ENCODE data around the gene MYO9A. TPM values are rescaled to one million over a fixed set of nuclear protein-coding genes. Genes with fewer than 3 reads are reported as not detected.

MYO9A gene
- total RNA-seq, 1 experiment from 2014 or later, result 23.0 TPM

GRCh38 chr15:71937650-71938311 lies 180.2 kb downstream of the MYO9A start:
- Histone ChIP-seq H3K4me1 (ENCODE audit: control insufficient read depth in 1 of 2, insufficient read depth in 2 of 2, low read length in 2 of 2) (no peaks in the 10 kb centered on the region), H3K79me2 (ENCODE audit: insufficient read depth, low read length) (no peaks in the 10 kb centered on the region), H3K4me2 (ENCODE audit: low read length) (no peak overlapping the region), H3K9me3 (ENCODE audit: control insufficient read depth in 1 of 2, insufficient read depth in 1 of 2, low read depth in 1 of 2, low read length in 2 of 2) (no peaks in the 10 kb centered on the region), H3K27ac (ENCODE audit: low read depth, low read length) (no peak overlapping the region), H3K9me2 (ENCODE audit: insufficient read depth) (no peaks in the 10 kb centered on the region), H3K9ac (ENCODE audit: low read length) (no peak overlapping the region), H2AFZ (ENCODE audit: low read depth, low read length, poor library complexity, severe bottlenecking) (no peak overlapping the region), H3K36me3 (ENCODE audit: control insufficient read depth in 1 of 2, insufficient read depth in 2 of 2, low read length in 2 of 2) (no peaks in the 10 kb centered on the region), H4K20me1 (ENCODE audit: insufficient read depth) (no peaks in the 10 kb centered on the region), H3K4me3 (replicated peaks in 1 of 2; ENCODE audit: low read depth in 1 of 2, low read length in 2 of 2) (no peak overlapping the region), H3K27me3 (ENCODE audit: insufficient read depth, low read length) (no peaks in the 10 kb centered on the region)
- ChIA-PET CTCF (no interaction called here), POLR2A (no interaction called here), RAD21 (ENCODE audit: low non-redundant PET in 1 of 2, low total read pairs in 2 of 2, uncharacterized antibody in 2 of 2, unreplicated experiment in 2 of 2) (no interaction called here)
- BruUV-seq (replicated peaks), result no TSS peak
- TF ChIP-seq CEBPB (IDR thresholded peaks at IDR 0.05; ENCODE audit: low read depth) (no peak), FOSL1 (IDR thresholded peaks at IDR 0.05; ENCODE audit: low read depth) (no peak), POLR2AphosphoS5 (IDR thresholded peaks at IDR 0.05; ENCODE audit: low read depth, low read length) (no peak), YY1 (IDR thresholded peaks at IDR 0.05; ENCODE audit: extremely low read depth, insufficient replicate concordance, low read depth, low read length) (no peak)
- TF ChIP-seq, protein P1, sequence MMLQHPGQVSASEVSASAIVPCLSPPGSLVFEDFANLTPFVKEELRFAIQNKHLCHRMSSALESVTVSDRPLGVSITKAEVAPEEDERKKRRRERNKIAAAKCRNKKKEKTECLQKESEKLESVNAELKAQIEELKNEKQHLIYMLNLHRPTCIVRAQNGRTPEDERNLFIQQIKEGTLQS (IDR thresholded peaks at IDR 0.05), result no peak
- intact Hi-C loops (cut with micrococcal nuclease), result no loop called here
- DNase-seq (ENCODE audit: low read depth, low spot score) (no peak), ATAC-seq (no peak)

- no peaks in the 10 kb centered on the region for H3K4me1 ChIP-seq (ENCODE audit: control insufficient read depth in 1 of 2, insufficient read depth in 2 of 2, low read length in 2 of 2)
- H3K27me3 ChIP-seq (ENCODE audit: insufficient read depth, low read length), result no peaks in the 10 kb centered on the region
- ChIA-PET CTCF (no interaction called here), RAD21 (ENCODE audit: low non-redundant PET in 1 of 2, low total read pairs in 2 of 2, uncharacterized antibody in 2 of 2, unreplicated experiment in 2 of 2) (no interaction called here), POLR2A (no interaction called here)
- no peak overlapping the region for H3K27ac ChIP-seq (ENCODE audit: low read depth, low read length)
- no peaks in the 10 kb centered on the region for H3K9me2 ChIP-seq (ENCODE audit: insufficient read depth)
- no peak for DNase-seq (ENCODE audit: low read depth, low spot score)
- no peak overlapping the region for H3K4me2 ChIP-seq (ENCODE audit: low read length)
- H3K79me2 ChIP-seq (ENCODE audit: insufficient read depth, low read length), result no peaks in the 10 kb centered on the region
- H3K36me3 ChIP-seq (ENCODE audit: control insufficient read depth in 1 of 2, insufficient read depth in 2 of 2, low read length in 2 of 2), result no peaks in the 10 kb centered on the region
- intact Hi-C loops (cut with micrococcal nuclease), result no loop called here
- H3K4me3 ChIP-seq (replicated peaks in 1 of 2; ENCODE audit: low read depth in 1 of 2, low read length in 2 of 2), result no peak overlapping the region
- no peaks in the 10 kb centered on the region for H4K20me1 ChIP-seq (ENCODE audit: insufficient read depth)
- H2AFZ ChIP-seq (ENCODE audit: low read depth, low read length, poor library complexity, severe bottlenecking), result no peak overlapping the region
- no peak for ATAC-seq
- no peak overlapping the region for H3K9ac ChIP-seq (ENCODE audit: low read length)
- H3K9me3 ChIP-seq (ENCODE audit: control insufficient read depth in 1 of 2, insufficient read depth in 1 of 2, low read depth in 1 of 2, low read length in 2 of 2), result peaks cover 0 to 4% of the 10 kb centered on the region in 2 experiments; a peak in 1 of 4 replicates
- no TSS peak for BruUV-seq (replicated peaks)
- TF ChIP-seq CEBPB (IDR thresholded peaks at IDR 0.05; ENCODE audit: low read depth), result no peak
- no peak for TF ChIP-seq EZH2 (IDR thresholded peaks at IDR 0.05)
- no peak for TF ChIP-seq ELF1 (IDR thresholded peaks at IDR 0.05; ENCODE audit: borderline replicate concordance, low read depth)
- no peak for TF ChIP-seq ZNF274 (IDR thresholded peaks at IDR 0.05; ENCODE audit: low read depth, low read length)
- TF ChIP-seq SP1 (IDR thresholded peaks at IDR 0.05; ENCODE audit: low read depth), result no peak
- no peak for TF ChIP-seq SRF (IDR thresholded peaks at IDR 0.05; ENCODE audit: low read depth)
- no peak for TF ChIP-seq RAD21 (IDR thresholded peaks at IDR 0.05; ENCODE audit: low read depth)
- no peak for TF ChIP-seq SIN3A (IDR thresholded peaks at IDR 0.05; ENCODE audit: low read depth)
- TF ChIP-seq EGR1 (IDR thresholded peaks at IDR 0.05; ENCODE audit: low read depth), result no peak
- TF ChIP-seq FOSL1 (IDR thresholded peaks at IDR 0.05; ENCODE audit: low read depth), result no peak
- TF ChIP-seq TCF7L2 (IDR thresholded peaks at IDR 0.05; ENCODE audit: borderline replicate concordance, extremely low read depth, insufficient read depth, insufficient read length), result no peak
- TF ChIP-seq ZFX (IDR thresholded peaks at IDR 0.05), result no peak
- no peak for TF ChIP-seq YY1 (IDR thresholded peaks at IDR 0.05; ENCODE audit: extremely low read depth, insufficient replicate concordance, low read depth, low read length)
- TF ChIP-seq, protein P2, sequence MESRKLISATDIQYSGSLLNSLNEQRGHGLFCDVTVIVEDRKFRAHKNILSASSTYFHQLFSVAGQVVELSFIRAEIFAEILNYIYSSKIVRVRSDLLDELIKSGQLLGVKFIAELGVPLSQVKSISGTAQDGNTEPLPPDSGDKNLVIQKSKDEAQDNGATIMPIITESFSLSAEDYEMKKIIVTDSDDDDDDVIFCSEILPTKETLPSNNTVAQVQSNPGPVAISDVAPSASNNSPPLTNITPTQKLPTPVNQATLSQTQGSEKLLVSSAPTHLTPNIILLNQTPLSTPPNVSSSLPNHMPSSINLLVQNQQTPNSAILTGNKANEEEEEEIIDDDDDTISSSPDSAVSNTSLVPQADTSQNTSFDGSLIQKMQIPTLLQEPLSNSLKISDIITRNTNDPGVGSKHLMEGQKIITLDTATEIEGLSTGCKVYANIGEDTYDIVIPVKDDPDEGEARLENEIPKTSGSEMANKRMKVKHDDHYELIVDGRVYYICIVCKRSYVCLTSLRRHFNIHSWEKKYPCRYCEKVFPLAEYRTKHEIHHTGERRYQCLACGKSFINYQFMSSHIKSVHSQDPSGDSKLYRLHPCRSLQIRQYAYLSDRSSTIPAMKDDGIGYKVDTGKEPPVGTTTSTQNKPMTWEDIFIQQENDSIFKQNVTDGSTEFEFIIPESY (IDR thresholded peaks at IDR 0.05; ENCODE audit: extremely low read depth, insufficient replicate concordance, low read length), result no peak
- TF ChIP-seq, protein P1 (IDR thresholded peaks at IDR 0.05), result no peak
Measured at GRCh38 chr15:71934446-71934845, 183.5 kb downstream of the MYO9A start.
